Effector CD8-positive, alpha-beta T cell (primary cell): ENCODE measurements around the gene SPTBN1.

Experiments used
- DNase-seq: peaks from one replicate; lab custom pipeline; 2025; lab: John Stamatoyannopoulos, UW

The SPTBN1 gene

GRCh38 chr2:54434229-54434628 is 21.9 kb upstream of the SPTBN1 start:
- DNase-seq, result no peak

- DNase-seq, result no peak
Observed at GRCh38 chr2:54434711-54435110, 21.4 kb upstream of the SPTBN1 start.

- DNase-seq, result no peak
Observed at GRCh38 chr2:54435325-54436226, 20.6 kb upstream of the SPTBN1 start.

- no peak for DNase-seq
Observed at GRCh38 chr2:54437588-54437987, 18.5 kb upstream of the SPTBN1 start.

- no peak for DNase-seq
Observed at GRCh38 chr2:54438271-54438670, 17.9 kb upstream of the SPTBN1 start.

- no peak for DNase-seq
Observed at GRCh38 chr2:54439582-54439981, 16.5 kb upstream of the SPTBN1 start.

- DNase-seq, result no peak
Observed at GRCh38 chr2:54440050-54440449, 16.1 kb upstream of the SPTBN1 start.

- no peak for DNase-seq
Observed at GRCh38 chr2:54444503-54444902, 11.6 kb upstream of the SPTBN1 start.

- no peak for DNase-seq
Observed at GRCh38 chr2:54446122-54446521, 10.0 kb upstream of the SPTBN1 start.

- DNase-seq, result no peak
Observed at GRCh38 chr2:54446625-54447024, 9.5 kb upstream of the SPTBN1 start.

GRCh38 chr2:54454548-54455130 is 1.5 kb upstream of the SPTBN1 start:
- no peak for DNase-seq

GRCh38 chr2:54455131-54455562 is 980 bp upstream of the SPTBN1 start:
- no peak for DNase-seq

GRCh38 chr2:54456362-54456611 is 160 bp downstream of the SPTBN1 start:
- DNase-seq, result no peak

GRCh38 chr2:54456612-54457322 is 640 bp downstream of the SPTBN1 start:
- DNase-seq, result no peak

GRCh38 chr2:54457323-54458023 is 1.3 kb downstream of the SPTBN1 start:
- DNase-seq, result no peak

- DNase-seq, result no peak
Observed at GRCh38 chr2:54459037-54459441, 2.9 kb downstream of the SPTBN1 start.

- no peak for DNase-seq
Observed at GRCh38 chr2:54461261-54461660, 5.1 kb downstream of the SPTBN1 start.

- no peak for DNase-seq
Observed at GRCh38 chr2:54464341-54464740, 8.2 kb downstream of the SPTBN1 start.

- no peak for DNase-seq
Observed at GRCh38 chr2:54465143-54465542, 9.0 kb downstream of the SPTBN1 start.

GRCh38 chr2:54466870-54467269 is 10.7 kb downstream of the SPTBN1 start:
- DNase-seq, result no peak

- DNase-seq, result no peak
Observed at GRCh38 chr2:54468673-54469072, 12.5 kb downstream of the SPTBN1 start.

- DNase-seq, result no peak
Observed at GRCh38 chr2:54469484-54470053, 13.4 kb downstream of the SPTBN1 start.
